Hippocampal formation (tissue), 2 donors: ENCODE data around the gene ALDH1A1.

Experiments used
- DNase-seq, 2 donors: peaks; one replicate each; lab custom pipeline; 2025; lab: John Stamatoyannopoulos, UW

The ALDH1A1 gene

DNA sequence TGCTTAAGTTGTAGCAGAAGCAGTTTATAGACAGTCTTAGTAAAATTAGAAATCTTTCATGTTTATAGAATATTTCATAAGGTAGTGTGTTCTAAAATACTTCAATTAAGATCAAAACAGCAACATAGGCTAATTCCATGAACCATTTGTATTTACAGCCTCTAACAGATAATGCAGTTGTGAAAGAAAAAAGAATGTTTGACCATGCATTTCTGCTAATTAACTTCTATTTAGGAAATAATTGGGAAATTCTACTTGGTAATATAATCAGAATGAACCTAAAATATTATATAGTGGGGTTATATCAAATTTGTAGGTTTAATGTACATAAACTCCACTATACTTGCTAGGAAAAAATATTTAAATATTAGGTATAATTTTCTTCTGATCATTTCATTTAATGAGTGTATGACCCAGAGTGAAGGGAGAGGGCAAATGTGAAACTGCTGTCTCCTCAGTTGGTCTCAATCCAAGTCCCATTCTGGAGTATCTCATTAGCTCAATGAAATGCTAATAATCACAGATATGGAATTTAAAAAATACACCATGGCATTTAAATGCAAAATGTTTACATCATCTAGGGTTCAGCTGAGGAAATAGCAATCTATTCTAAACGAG, 34.9 kb downstream of the ALDH1A1 start:
- no peak for DNase-seq

DNA sequence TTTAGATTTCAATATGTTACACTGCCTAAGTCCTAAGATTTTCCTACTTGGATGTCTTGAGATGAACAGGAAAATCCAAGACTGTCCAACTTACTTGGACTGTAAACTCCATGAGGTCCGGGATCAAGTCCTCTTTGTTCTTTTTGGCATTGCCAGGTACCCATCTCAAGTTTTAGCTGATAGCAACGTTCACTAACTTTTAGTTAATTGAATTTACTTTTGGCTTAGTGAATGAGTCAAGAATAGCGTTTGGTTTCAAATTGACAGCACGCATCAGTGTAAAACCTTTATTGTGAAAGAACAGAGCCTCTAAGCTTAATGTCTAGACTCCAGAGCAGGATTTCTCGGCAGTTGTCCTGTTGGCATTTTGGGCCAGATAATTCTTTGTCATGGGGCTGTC, 37.2 kb downstream of the ALDH1A1 start:
- no peak for DNase-seq

GRCh38 chr9:72914750-72915149, 38.1 kb downstream of the ALDH1A1 start:
- DNase-seq, result no peak

DNA sequence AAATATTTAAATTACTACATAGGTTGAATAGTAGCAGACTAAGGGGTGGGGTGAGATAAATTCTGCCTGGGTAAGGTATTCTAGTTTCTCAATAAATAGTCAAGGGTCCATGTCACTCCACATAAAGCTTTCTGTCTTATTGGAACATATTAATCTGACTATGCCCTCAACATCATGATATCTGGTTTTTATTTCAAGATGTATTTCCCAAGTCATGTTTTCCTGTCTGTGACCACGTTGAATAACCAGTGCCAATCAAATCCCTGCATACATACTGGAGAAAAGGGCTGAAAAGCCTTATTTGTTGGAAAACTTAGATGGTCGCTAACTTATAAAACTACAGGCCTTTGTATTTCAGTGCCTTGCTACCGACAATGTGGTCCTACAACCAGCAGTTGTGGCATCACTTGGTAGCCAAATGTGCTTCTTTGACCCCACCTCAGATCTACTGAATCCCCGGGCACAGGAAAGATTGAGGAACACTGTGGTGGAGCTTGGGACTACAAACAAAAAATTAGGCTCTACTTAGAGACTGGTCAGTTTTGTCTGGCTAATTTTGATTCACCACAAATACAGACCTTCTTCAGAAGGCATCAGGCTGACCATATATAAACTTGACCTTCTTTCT, 39.4 kb downstream of the ALDH1A1 start:
- DNase-seq, result no peak

- no peak for DNase-seq
Measured at GRCh38 chr9:72912476-72913381, 40.1 kb downstream of the ALDH1A1 start.

GRCh38 chr9:72911816-72912215, 41.0 kb downstream of the ALDH1A1 start:
- DNase-seq, result no peak

GRCh38 chr9:72911247-72911775, 41.5 kb downstream of the ALDH1A1 start:
- DNase-seq, result no peak

DNA sequence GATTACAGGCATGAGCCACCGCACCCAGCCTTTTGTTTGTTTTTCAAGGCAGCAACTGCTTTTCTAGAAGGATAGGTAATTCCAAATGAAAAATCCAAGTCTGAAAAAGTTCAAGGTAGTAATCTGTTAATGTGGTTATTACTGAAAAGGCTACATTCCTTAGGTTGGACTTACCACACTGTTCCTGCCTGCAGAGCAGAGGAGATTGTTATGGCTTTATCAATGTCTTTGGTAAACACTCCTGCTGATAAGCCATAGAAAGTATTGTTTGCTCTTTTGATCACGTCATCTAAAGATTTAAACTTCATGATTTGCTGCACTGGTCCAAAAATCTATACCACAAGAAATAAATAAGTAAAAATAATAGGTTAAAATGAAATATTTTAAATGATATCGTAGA, 43.4 kb downstream of the ALDH1A1 start:
- no peak for DNase-seq

DNA sequence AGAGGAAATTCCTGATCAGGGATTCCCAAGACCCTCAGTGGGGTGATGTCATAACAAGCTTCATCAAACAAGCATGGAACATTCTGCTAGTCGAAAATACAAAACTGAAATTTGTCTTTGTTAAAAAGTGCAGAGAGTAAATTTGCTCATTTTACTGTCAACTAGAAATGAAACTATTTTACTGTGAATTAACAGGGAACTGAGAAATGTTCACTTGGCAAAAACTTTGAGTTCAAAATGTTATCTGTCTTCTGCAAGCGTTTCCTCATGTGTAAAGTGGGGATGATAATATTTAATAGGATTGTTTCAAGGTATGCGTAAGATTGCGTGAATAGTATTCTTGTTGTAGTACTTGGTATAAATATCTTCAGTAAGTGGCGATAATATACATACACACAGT, 45.4 kb downstream of the ALDH1A1 start:
- DNase-seq, result no peak

DNA sequence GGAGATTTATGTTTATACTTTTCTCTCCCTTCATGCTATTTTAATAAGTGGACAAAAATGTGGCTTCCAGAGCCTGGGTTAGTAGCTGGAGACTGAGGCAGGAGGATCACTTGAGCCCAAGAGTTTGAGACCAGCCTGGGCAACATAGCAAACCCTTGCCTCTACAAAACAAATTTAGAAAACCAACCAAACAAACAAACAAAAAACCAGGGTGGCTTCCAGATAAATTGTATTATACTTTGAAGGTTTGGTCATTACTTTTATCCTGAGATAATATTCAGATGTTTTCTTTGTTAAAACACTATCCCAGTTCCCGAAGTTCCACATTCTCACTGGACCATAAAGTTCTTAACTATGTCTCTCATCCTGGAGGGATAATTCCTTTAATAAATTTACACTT, 46.0 kb downstream of the ALDH1A1 start:
- DNase-seq, result no peak

GRCh38 chr9:72905514-72906480, 47.1 kb downstream of the ALDH1A1 start:
- no peak for DNase-seq

DNA sequence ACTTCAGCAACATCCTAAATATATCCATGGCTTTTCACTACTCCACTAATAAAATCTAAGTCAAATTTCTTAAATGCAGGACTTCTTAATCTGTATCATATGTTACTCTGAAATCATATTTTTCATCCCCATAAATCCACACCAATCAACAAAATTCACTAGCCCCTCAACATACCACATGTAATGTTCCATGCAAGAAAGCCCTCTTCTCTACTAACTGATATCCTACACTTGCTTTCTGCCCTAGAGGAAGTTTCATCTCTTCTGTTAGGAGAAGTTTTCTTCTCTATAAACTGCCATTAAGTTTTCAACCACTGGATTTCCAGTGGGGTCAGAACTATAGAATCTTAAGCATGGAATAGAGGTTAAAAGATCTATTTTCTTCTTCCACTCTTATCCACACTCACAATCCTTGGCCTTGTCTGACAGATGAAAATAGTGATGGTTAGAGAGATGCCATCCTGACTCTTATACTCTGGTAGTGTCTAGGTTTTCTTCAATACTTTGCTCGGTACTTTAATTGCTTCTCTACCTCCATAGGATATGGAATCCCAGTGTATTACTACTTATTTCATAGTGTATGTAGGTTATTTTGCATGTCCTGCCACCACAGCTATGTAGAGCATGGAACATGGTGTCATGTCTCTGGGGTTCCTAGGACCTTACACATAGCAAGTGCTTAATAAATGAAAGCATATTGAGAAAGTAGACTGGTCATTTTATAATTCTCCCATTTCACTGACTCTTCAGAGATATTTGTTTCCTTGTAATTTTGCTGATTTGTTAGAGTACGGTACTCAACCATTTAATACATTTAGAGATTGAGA, 48.4 kb downstream of the ALDH1A1 start:
- DNase-seq, result no peak

GRCh38 chr9:72903103-72903502, 49.8 kb downstream of the ALDH1A1 start:
- DNase-seq, result no peak

DNA sequence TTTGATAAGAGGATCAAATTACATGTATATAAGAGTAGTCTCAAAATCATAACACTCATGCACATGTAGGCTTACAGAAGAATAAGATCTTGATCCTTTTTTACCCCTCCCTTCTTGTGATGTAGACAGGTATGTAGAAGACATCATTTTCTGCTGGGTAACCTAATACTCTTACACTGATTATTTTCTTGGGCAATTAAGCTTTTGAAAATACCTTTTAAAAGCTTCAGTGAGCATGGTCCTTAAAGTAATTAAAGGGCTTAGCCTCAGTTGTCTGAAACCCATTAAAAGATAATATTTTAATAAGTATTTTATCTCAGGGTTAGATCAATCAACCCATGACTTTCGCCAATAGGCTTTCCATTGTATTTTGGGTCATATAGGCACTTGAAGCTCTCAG, 50.6 kb downstream of the ALDH1A1 start:
- no peak for DNase-seq

DNA sequence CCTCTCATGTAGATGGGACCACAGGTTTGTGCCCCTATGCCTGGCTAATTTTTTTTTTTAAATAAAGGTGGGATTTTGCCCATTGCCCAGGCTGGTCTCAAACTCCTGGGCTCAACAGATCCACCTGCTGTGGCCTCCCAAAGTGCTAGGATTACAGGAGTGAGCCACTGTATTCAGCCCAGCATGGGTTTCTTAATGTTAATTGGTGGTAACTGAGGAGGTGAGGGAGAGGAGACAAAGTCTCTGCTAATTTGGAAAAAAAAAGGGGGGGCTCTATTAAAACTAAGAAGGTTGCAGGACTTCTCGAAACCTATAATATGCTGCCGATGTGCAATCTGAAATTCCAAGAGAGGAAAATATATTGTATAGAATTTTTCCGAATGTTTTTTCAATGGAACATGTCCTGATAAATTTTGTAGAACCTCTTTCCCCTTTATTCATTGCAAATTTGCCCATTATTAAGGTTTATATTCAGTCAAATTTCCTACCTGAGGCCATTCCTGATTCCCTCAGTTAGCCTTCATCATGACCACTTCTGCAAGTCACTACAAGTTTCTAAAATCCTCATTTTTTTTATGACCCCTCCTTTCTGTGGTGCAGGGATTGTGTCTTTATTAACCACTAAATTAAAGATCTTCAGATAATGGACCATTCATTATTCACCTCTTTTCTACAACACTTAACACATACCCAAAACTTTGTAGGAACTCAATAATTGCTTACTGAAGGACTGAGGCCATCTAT, 52.9 kb downstream of the ALDH1A1 start:
- no peak for DNase-seq

GRCh38 chr9:72898784-72899733, 53.8 kb downstream of the ALDH1A1 start:
- DNase-seq, result no peak

- no peak for DNase-seq
Measured at GRCh38 chr9:72898360-72898759, 54.5 kb downstream of the ALDH1A1 start.

DNA sequence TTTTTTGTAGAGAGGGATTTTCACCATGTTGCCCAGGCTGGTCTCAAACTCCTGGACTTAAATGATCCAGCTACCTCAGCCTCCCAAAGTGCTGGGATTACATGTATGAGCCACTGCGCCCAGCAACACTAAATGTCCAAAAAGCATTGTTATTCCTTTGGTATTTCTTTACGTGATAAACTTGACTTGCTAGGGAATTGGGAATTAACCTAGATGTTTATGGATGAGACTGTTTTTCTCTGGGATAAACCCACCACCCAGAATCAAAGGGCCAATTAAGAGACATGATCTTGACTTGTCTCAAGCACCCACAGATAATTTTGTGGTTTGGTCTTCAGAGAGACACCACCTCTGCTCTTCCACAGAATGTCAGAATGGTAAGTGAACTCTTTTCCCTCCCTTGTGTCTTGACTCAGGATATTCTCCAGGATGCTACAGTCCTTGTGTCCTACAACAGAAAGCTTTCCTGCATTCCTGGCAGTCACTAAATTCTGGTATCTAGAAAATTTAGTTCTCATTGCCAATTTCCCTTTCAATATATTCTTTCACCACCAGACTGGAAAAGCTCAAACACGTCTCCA, 55.7 kb downstream of the ALDH1A1 start:
- DNase-seq, result no peak
